ENCODE measurements around the gene RIMKLB.

The RIMKLB gene

GRCh38 chr12:8773461-8773860, 75.7 kb downstream of the RIMKLB start:
- no peak overlapping the region for H3K4me3 ChIP-seq (IDR thresholded peaks at IDR 0.05; ENCODE audit: insufficient read depth, low read depth, low read length)
- H3K9ac ChIP-seq: no peak overlapping the region
- H3K36me3 ChIP-seq (ENCODE audit: insufficient read depth): no peaks in the 10 kb centered on the region
- no peak overlapping the region for H3K27ac ChIP-seq
- no peaks in the 10 kb centered on the region for H4K20me1 ChIP-seq (ENCODE audit: insufficient read depth)
- no peak for TF ChIP-seq CTCF (conservative IDR thresholded peaks at IDR 0.05; ENCODE audit: low read depth, low read length)
- H3K79me2 ChIP-seq (ENCODE audit: insufficient read depth, low read depth): no peaks in the 10 kb centered on the region
- no peak overlapping the region for H3K4me2 ChIP-seq
- H2AFZ ChIP-seq (ENCODE audit: low read depth): no peak overlapping the region
- no peaks in the 10 kb centered on the region for H3K27me3 ChIP-seq (ENCODE audit: insufficient read depth, low read depth)
- no peaks in the 10 kb centered on the region for H3K4me1 ChIP-seq (ENCODE audit: low read depth, poor library complexity, severe bottlenecking)

GRCh38 chr12:8779281-8779680, 81.5 kb downstream of the RIMKLB start:
- no peaks in the 10 kb centered on the region for H3K4me1 ChIP-seq (ENCODE audit: low read depth, poor library complexity, severe bottlenecking)
- H3K27ac ChIP-seq: no peak overlapping the region
- no peak overlapping the region for H2AFZ ChIP-seq (ENCODE audit: low read depth)
- H3K79me2 ChIP-seq (ENCODE audit: insufficient read depth, low read depth): no peaks in the 10 kb centered on the region
- H3K27me3 ChIP-seq (ENCODE audit: insufficient read depth, low read depth): no peaks in the 10 kb centered on the region
- no peak overlapping the region for H3K9ac ChIP-seq
- H3K4me2 ChIP-seq: no peak overlapping the region
- H3K36me3 ChIP-seq (ENCODE audit: insufficient read depth): no peaks in the 10 kb centered on the region
- no peak overlapping the region for H3K4me3 ChIP-seq (IDR thresholded peaks at IDR 0.05; ENCODE audit: insufficient read depth, low read depth, low read length)
- H4K20me1 ChIP-seq (ENCODE audit: insufficient read depth): no peaks in the 10 kb centered on the region
- TF ChIP-seq CTCF (conservative IDR thresholded peaks at IDR 0.05; ENCODE audit: low read depth, low read length): no peak

- H3K36me3 ChIP-seq (ENCODE audit: insufficient read depth): no peaks in the 10 kb centered on the region
Observed at GRCh38 chr12:8779862-8780261, 82.1 kb downstream of the RIMKLB start.

GRCh38 chr12:8780389-8780788, 82.6 kb downstream of the RIMKLB start:
- no peaks in the 10 kb centered on the region for H3K27me3 ChIP-seq (ENCODE audit: insufficient read depth, low read depth)
- H3K4me3 ChIP-seq (IDR thresholded peaks at IDR 0.05; ENCODE audit: insufficient read depth, low read depth, low read length): no peak overlapping the region
- no peak; the same call in none of the 2 replicates for TF ChIP-seq CTCF (conservative IDR thresholded peaks at IDR 0.05; ENCODE audit: low read depth, low read length)
- no peak overlapping the region for H2AFZ ChIP-seq (ENCODE audit: low read depth)
- H3K79me2 ChIP-seq (ENCODE audit: insufficient read depth, low read depth): no peaks in the 10 kb centered on the region
- H3K27ac ChIP-seq: no peak overlapping the region
- H3K36me3 ChIP-seq (ENCODE audit: insufficient read depth): no peaks in the 10 kb centered on the region
- H4K20me1 ChIP-seq (ENCODE audit: insufficient read depth): no peaks in the 10 kb centered on the region
- no peak overlapping the region for H3K9ac ChIP-seq
- no peaks in the 10 kb centered on the region for H3K4me1 ChIP-seq (ENCODE audit: low read depth, poor library complexity, severe bottlenecking)
- H3K4me2 ChIP-seq: no peak overlapping the region

More at GRCh38 chr12:8779862-8780261, 82.1 kb downstream of the RIMKLB start:
- Histone ChIP-seq H3K9ac (no peak overlapping the region), H3K4me3 (IDR thresholded peaks at IDR 0.05; ENCODE audit: insufficient read depth, low read depth, low read length) (no peak overlapping the region), H2AFZ (ENCODE audit: low read depth) (no peak overlapping the region), H4K20me1 (ENCODE audit: insufficient read depth) (no peaks in the 10 kb centered on the region), H3K4me1 (ENCODE audit: low read depth, poor library complexity, severe bottlenecking) (no peaks in the 10 kb centered on the region), H3K79me2 (ENCODE audit: insufficient read depth, low read depth) (no peaks in the 10 kb centered on the region), H3K27me3 (ENCODE audit: insufficient read depth, low read depth) (no peaks in the 10 kb centered on the region), H3K4me2 (no peak overlapping the region), H3K27ac (no peak overlapping the region)
- TF ChIP-seq CTCF (conservative IDR thresholded peaks at IDR 0.05; ENCODE audit: low read depth, low read length): no peak
